Activated B cell treated with CpG ODN at 0.5 μM for 24 hours (primary cell): ENCODE results near the gene MED1. TPM values are rescaled to one million over a fixed set of nuclear protein-coding genes. Genes with fewer than 3 reads are reported as not detected.
"Not testable (repeated sequence)": the region's sequence is repeated elsewhere in the genome, so short reads cannot be mapped to it uniquely, and the experiment has no call there.

Experiments
- ATAC-seq: fragments of 200-7000 bp; cut with Tn5 transposase; one replicate; pipeline ENCODE4 v1.10.0; 2021; ENCODE audit warnings: low read depth, mild to moderate bottlenecking, moderate library complexity
- CTCF ChIA-PET: fragments of 350-600 bp; sonication (Branson Sonifier 250); formaldehyde crosslinking; loops from one replicate; lab custom pipeline; 2021; ENCODE audit warnings: antibody characterized with exemption; lab: Charles Lee
- POLR2A ChIA-PET: fragments of 350-600 bp; sonication (Branson Sonifier 250); formaldehyde crosslinking; loops from one replicate; lab custom pipeline; 2021; ENCODE audit warnings: antibody characterized with exemption; lab: Charles Lee
- DNase-seq: peaks from one replicate; pipeline ENCODE4 v3.0.0; 2022
- H3K27ac Mint-ChIP-seq: one replicate; pipeline ENCODE4 v1.8.0; 2020; ENCODE audit warnings: mixed read lengths
- H3K27me3 Mint-ChIP-seq: one replicate; pipeline ENCODE4 v1.8.0; 2021; ENCODE audit warnings: mixed read lengths
- H3K36me3 Mint-ChIP-seq: one replicate; pipeline ENCODE4 v1.8.0; 2021; ENCODE audit warnings: low read depth, mixed read lengths
- H3K4me1 Mint-ChIP-seq: one replicate; pipeline ENCODE4 v1.8.0; 2021; ENCODE audit warnings: mixed read lengths
- H3K4me3 Mint-ChIP-seq: one replicate; pipeline ENCODE4 v1.8.0; 2020; ENCODE audit warnings: mild to moderate bottlenecking, mixed read lengths
- H3K9me3 Mint-ChIP-seq: one replicate; pipeline ENCODE4 v1.8.0; 2020; ENCODE audit warnings: mixed read lengths
- CTCF ChIP-seq: fragments of 200-600 bp; IDR thresholded peaks from one replicate; pipeline ENCODE4 v1.8.0; 2022; ENCODE audit warnings: antibody characterized with exemption, mild to moderate bottlenecking
- intact Hi-C: fragments of 100-400 bp; cut with micrococcal nuclease; formaldehyde crosslinking; loops from one replicate; pipeline ENCODE4 v1.15.1; 2024
- total RNA-seq: library from RNA; stranded (reverse); gene quantifications from 2 replicates; pipeline ENCODE4 v1.2.3, GENCODE V29; 2022

MED1 gene
- total RNA-seq, 1 donor from 2014 or later, result 64.3 TPM

GRCh38 chr17:39450051-39450450 is 1.0 kb downstream of the MED1 start:
- DNase-seq (no peak), ATAC-seq (no peak)
- no peak for TF ChIP-seq CTCF
- Mint-ChIP-seq H3K27me3 (no peaks in the 10 kb centered on the region), H3K36me3 (peaks cover 31% of the 10 kb centered on the region), H3K9me3 (no peaks in the 10 kb centered on the region), H3K27ac (no peak overlapping the region), H3K4me1 (peaks cover 28% of the 10 kb centered on the region), H3K4me3 (peak overlapping the region; percentile 98)
- ChIA-PET CTCF (no interaction called here), POLR2A (interaction anchor here (0.7 to 3.9 kb wide), 6 partner anchors 11 to 297 kb away, joined by 3 to 253 read pairs (median 12); partner anchors contain the start of genes CDK12, FBXL20 and RPL19)
- intact Hi-C loops, result loop anchor here (2.0 kb wide), 1 partner anchor 47 kb away; no protein-coding TSS in a partner anchor

GRCh38 chr17:39447561-39447960 is 3.5 kb downstream of the MED1 start:
- ATAC-seq, result no peak
- H3K4me1 Mint-ChIP-seq, result peaks cover 28% of the 10 kb centered on the region
- H3K9me3 Mint-ChIP-seq, result no peaks in the 10 kb centered on the region
- no peak for TF ChIP-seq CTCF
- CTCF ChIA-PET, result no interaction called here
- no peak overlapping the region for H3K4me3 Mint-ChIP-seq
- POLR2A ChIA-PET, result interaction anchor here (0.6 kb wide), 2 partner anchors 8 to 1187 kb away, joined by 3 read pairs; no protein-coding TSS in a partner anchor
- H3K27me3 Mint-ChIP-seq, result no peaks in the 10 kb centered on the region
- H3K36me3 Mint-ChIP-seq, result peaks cover 52% of the 10 kb centered on the region
- no peak for DNase-seq
- no peak overlapping the region for H3K27ac Mint-ChIP-seq
- intact Hi-C loops, result no loop called here

- Mint-ChIP-seq H3K36me3 (peaks cover 83% of the 10 kb centered on the region), H3K9me3 (no peaks in the 10 kb centered on the region), H3K4me3 (no peak overlapping the region), H3K27ac (no peak overlapping the region), H3K27me3 (no peaks in the 10 kb centered on the region), H3K4me1 (peaks cover 5% of the 10 kb centered on the region)
- intact Hi-C loops, result no loop called here
- POLR2A ChIA-PET, result no interaction called here
- TF ChIP-seq CTCF, result no peak
- DNase-seq, result no peak
- CTCF ChIA-PET, result no interaction called here
- ATAC-seq, result no peak
Observed at GRCh38 chr17:39443326-39443725, 7.7 kb downstream of the MED1 start.

- POLR2A ChIA-PET, result interaction anchor here (0.7 kb wide), 1 partner anchor 8 kb away, joined by 3 read pairs; no protein-coding TSS in a partner anchor
- H3K4me1 Mint-ChIP-seq, intact Hi-C loops: not testable (repeated sequence)
Observed at GRCh38 chr17:39439868-39440267, 11.2 kb downstream of the MED1 start.

GRCh38 chr17:39429600-39429999 is 21.5 kb downstream of the MED1 start:
- H3K27me3 Mint-ChIP-seq, result no peaks in the 10 kb centered on the region
- CTCF ChIA-PET, result no interaction called here
- POLR2A ChIA-PET, result no interaction called here
- intact Hi-C loops, result no loop called here
- DNase-seq (no peak), ATAC-seq (no peak)
- no peak overlapping the region for H3K4me3 Mint-ChIP-seq
- TF ChIP-seq CTCF, result no peak
- H3K4me1 Mint-ChIP-seq, result no peaks in the 10 kb centered on the region
- H3K36me3 Mint-ChIP-seq, result peaks cover 72% of the 10 kb centered on the region
- no peaks in the 10 kb centered on the region for H3K9me3 Mint-ChIP-seq
- no peak overlapping the region for H3K27ac Mint-ChIP-seq

More at GRCh38 chr17:39439868-39440267, 11.2 kb downstream of the MED1 start:
- CTCF ChIA-PET, H3K4me3 Mint-ChIP-seq, H3K27me3 Mint-ChIP-seq, H3K27ac Mint-ChIP-seq, ATAC-seq, H3K9me3 Mint-ChIP-seq, DNase-seq: not testable (repeated sequence)
- H3K36me3 Mint-ChIP-seq, result peaks cover 79% of the 10 kb centered on the region
